ENCODE measurements around the gene GPR108.

- TF ChIP-seq CTCF (IDR thresholded peaks at IDR 0.05) (no peak), POLR2A (IDR thresholded peaks at IDR 0.05) (no peak)
These were observed 40.1 kb downstream of the GPR108 start for GRCh38 chr19:6697291-6697690.

All from esophagus squamous epithelium (tissue), 4 donors.